GM18951 (cell line): ENCODE measurements around the gene JADE2.

ENCODE experiments used
- POLR2A ChIP-seq: IDR thresholded peaks from 4 replicates; pipeline ENCODE4 v1.6.1; 2011; ENCODE audit warnings: mild to moderate bottlenecking; ENCODE audit not compliant: insufficient read length, insufficient read depth; ENCODE audit errors: extremely low read depth
- in situ Hi-C: fragments of 300-500 bp; cut with MboI; formaldehyde crosslinking; loops from one replicate; pipeline ENCODE4 v1.12.0; 2022; ENCODE audit warnings: low sequenced_read_pairs, mixed read lengths, inconsistent platforms; ENCODE audit not compliant: unreplicated experiment

JADE2 gene

GRCh38 chr5:134500699-134501430, 24.6 kb upstream of the JADE2 start:
- no peak for TF ChIP-seq POLR2A
- in situ Hi-C loops, result no loop called here

GRCh38 chr5:134502259-134502658, 23.2 kb upstream of the JADE2 start:
- TF ChIP-seq POLR2A, result no peak
- in situ Hi-C loops, result no loop called here

GRCh38 chr5:134503088-134503936, 22.2 kb upstream of the JADE2 start:
- in situ Hi-C loops, result no loop called here

GRCh38 chr5:134503937-134504437, 21.5 kb upstream of the JADE2 start:
- TF ChIP-seq POLR2A, result no peak
- in situ Hi-C loops, result no loop called here

More at GRCh38 chr5:134503088-134503936, 22.2 kb upstream of the JADE2 start:
- TF ChIP-seq POLR2A, result peak; percentile 52

GRCh38 chr5:134504629-134505300, 20.7 kb upstream of the JADE2 start:
- no peak for TF ChIP-seq POLR2A
- in situ Hi-C loops, result no loop called here

DNA sequence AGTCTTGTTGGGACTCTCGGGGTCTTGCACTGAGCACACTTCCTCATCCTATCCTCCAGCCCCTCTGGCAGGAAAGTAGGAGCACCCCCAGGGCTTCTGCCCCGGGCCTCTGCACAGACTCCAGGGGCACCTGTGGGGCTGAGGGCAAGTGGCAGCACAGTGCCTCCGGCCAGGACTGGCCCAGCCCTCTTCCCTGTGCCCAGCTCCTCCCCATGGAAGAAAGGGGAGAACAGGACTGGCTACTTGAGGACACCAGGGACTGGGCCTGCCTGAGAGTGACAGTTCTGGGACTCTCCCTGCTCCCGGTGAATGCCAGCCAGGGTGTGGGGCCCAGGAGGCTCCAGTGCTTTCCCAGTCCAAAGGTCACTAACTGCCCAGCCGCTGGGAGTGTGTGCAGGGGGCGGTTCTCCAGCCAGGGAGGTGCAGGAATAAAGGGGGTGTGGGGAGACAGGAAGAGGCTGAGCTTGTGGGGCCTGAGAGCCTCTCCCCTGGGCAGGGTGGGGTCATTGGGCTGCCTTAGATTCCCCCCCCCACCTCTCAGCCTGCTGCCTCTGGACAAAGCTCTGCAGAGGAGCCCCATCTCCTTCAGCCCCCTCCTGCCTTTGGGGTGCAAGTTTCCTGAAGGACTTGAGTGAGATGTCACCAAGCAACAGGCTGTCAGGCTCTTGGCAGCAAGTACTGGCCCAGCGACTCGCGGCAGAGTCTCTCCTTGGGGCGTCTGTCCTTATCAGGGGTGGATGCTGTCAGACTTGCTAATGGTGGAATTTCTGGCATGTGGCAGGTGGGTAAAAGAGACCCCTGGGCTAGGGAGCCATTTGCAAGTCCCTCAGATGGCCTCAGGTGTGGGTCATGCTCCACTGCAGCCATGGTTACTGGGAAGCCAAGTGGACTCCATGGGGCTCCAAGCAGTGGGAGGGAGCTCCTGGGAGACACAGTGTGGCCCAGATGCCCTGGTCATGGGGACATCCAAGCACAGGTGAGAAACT, 19.1 kb upstream of the JADE2 start:
- in situ Hi-C loops, result no loop called here
- no peak for TF ChIP-seq POLR2A

- no peak for TF ChIP-seq POLR2A
- in situ Hi-C loops, result no loop called here
Observed at GRCh38 chr5:134507452-134507851, 18.0 kb upstream of the JADE2 start.

DNA sequence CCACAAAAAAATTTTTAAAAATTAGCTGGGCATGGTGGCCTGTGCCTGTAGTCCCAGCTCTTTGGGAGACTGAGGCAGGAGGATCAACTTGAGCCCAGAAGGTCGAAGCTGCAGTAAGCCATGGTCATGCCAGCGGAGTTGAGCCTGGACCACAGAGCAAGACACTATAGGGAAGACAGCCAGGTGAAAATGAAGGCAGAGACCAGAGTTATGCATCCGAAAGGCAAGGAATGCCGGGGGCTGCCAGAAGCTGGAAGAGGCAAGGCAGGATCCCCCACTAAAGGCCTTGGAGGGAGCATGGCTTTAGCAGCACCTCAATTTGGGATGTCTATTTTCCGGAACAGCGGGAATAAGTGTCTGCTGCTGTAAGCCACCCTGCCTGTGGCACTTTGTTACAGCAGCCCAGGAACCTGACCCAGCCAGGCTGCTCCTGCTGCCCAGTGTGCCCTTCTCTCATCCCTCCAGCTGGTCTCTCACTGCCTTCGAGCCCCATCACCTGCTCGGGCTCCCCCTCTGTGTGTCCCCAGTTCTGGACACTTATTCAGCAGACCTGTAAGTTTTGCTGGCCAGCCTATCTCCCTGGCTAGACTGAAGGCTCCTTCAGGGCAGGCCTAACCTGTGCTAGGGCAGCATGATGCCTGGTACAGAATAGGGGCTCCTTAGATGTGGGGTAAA, 16.8 kb upstream of the JADE2 start:
- in situ Hi-C loops, result no loop called here

GRCh38 chr5:134509308-134510040, 16.0 kb upstream of the JADE2 start:
- TF ChIP-seq POLR2A, result no peak
- in situ Hi-C loops, result no loop called here

More for the DNA sequence above, 16.8 kb upstream of the JADE2 start:
- no peak for TF ChIP-seq POLR2A

DNA sequence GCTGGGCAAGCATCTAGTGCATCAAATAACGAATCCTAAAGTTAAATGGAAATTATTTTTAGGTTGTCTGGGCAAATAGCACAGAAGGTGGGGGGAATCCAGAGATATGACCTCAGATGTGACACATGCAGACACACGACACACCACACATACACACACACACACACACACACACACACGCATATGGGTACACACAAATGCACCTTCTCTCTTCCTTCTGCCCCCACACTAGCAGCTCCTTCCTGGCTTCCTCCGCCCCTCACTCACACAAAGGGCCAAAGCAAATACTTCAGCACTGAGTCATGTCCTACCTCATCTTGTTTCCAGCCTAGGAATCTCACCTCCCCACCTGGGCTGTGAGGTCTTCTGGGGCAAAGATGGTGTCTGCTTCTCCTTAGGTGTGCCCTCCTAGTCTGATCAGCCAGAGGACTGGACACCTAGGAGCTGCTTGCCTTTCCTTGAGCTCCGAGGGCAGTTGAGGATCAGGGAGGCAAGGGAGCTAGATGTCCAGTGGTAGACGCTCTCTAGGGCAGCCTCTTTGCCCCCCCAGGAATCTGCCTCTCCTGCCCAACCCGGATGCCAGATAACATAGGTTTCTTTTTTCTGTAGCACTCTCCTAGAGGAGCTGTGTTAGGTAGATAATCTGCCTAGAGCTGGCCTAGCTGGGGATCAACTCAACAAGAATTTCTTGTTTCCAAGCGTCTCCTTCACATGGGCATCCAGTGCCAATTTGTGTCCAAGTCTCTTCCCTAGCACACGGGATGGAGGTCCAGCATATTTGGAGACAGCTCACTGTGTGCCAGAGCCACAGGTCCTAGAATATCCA, 14.3 kb upstream of the JADE2 start:
- in situ Hi-C loops, result no loop called here
- no peak for TF ChIP-seq POLR2A

DNA sequence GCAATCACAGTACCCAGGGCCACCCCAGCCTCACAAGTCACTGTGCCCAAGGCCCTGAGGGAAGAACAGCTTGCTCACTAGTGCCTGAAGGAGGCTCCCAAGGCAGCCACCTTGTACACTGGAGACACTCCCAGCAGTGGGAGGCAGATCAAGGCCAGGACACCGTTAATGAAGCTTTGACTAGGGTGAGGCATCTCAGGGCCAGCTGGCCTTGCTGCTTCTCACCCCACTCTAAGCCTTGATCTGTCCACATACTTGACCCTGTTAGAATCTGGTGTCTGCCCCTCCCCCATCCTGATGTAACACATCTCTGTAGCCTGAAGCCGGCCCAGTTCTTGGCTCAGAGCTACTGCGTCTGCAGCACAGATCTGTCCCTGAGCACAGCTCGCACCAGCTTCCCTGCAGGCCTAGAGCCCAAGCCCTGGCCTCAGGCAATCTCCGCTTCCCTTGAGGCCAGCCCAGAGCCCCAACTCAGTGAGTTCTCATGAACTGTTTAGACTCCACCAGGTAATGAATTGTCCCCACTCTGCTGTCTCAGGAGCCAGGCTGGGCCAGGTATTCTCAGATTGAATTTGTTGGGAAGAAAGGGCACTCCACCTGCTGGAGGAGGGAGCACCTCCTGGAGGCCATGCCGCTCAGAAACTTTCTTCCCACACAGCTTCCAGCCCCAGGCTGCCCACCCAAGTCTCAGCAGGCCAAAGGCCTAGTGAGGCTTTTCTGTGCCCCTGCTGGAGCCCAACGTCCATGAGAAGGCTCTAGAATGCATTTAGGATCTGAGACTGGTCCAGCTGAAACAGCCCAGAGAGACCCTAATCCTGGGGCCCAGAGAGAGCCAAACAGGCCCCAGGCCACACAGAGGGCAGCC, 13.4 kb upstream of the JADE2 start:
- no peak for TF ChIP-seq POLR2A
- in situ Hi-C loops, result no loop called here
